Stimulated activated CD4-positive, alpha-beta T cell treated with anti-CD3 and anti-CD28 coated beads, Interleukin-12 subunit alpha, Interleukin-12 subunit beta, amount 100 ng/mL, for 48 hours (primary cell): ENCODE measurements around the gene NBEA.

Experiments
- DNase-seq, 3 donors: peaks; one replicate each; pipeline ENCODE4 v3.0.0-alpha.2; 2020; ENCODE audit warnings: low read depth in 2 of 3, low spot score in 1 of 3

Gene NBEA

GRCh38 chr13:35554972-35555623 is 613.0 kb downstream of the NBEA start:
- DNase-seq, result no peak

- DNase-seq, result no peak
Observed at GRCh38 chr13:35557475-35557874, 615.4 kb downstream of the NBEA start.

GRCh38 chr13:35561540-35561939 is 619.5 kb downstream of the NBEA start:
- no peak for DNase-seq

GRCh38 chr13:35565273-35565672 is 623.2 kb downstream of the NBEA start:
- no peak for DNase-seq

- DNase-seq, result no peak
Observed at GRCh38 chr13:35566340-35566739, 624.3 kb downstream of the NBEA start.

- no peak for DNase-seq
Observed at GRCh38 chr13:35567406-35567980, 625.4 kb downstream of the NBEA start.

GRCh38 chr13:35573639-35574038 is 631.6 kb downstream of the NBEA start:
- DNase-seq, result no peak

GRCh38 chr13:35592457-35592856 is 650.4 kb downstream of the NBEA start:
- DNase-seq, result no peak

GRCh38 chr13:35593651-35594050 is 651.6 kb downstream of the NBEA start:
- no peak for DNase-seq

GRCh38 chr13:35594096-35594495 is 652.0 kb downstream of the NBEA start:
- DNase-seq, result no peak

- no peak for DNase-seq
Observed at GRCh38 chr13:35595181-35595580, 653.1 kb downstream of the NBEA start.

GRCh38 chr13:35596321-35597030 is 654.4 kb downstream of the NBEA start:
- DNase-seq, result no peak

GRCh38 chr13:35597451-35597850 is 655.4 kb downstream of the NBEA start:
- no peak for DNase-seq

GRCh38 chr13:35598233-35598632 is 656.2 kb downstream of the NBEA start:
- DNase-seq, result no peak

- DNase-seq, result no peak
Observed at GRCh38 chr13:35598790-35599369, 656.8 kb downstream of the NBEA start.

- no peak for DNase-seq
Observed at GRCh38 chr13:35599384-35599783, 657.3 kb downstream of the NBEA start.

- no peak for DNase-seq
Observed at GRCh38 chr13:35600137-35600536, 658.1 kb downstream of the NBEA start.

- no peak for DNase-seq
Observed at GRCh38 chr13:35603593-35604285, 661.7 kb downstream of the NBEA start.

- DNase-seq, result no peak
Observed at GRCh38 chr13:35614666-35615065, 672.6 kb downstream of the NBEA start.

- no peak for DNase-seq
Observed at GRCh38 chr13:35617420-35617819, 675.4 kb downstream of the NBEA start.

GRCh38 chr13:35618565-35619083 is 676.6 kb downstream of the NBEA start:
- no peak for DNase-seq
